WI38 (cell line): ENCODE data around the gene COX5A.
"Not testable (repeated sequence)": the region's sequence is repeated elsewhere in the genome, so short reads cannot be mapped to it uniquely, and the experiment has no call there.

Experiments
- H3K4me3 ChIP-seq: 2 replicates; pipeline ENCODE4 v1.5.1; 2011; ENCODE audit warnings: low read depth, mild to moderate bottlenecking, control low read depth, low read length
- TF ChIP-seq, protein P1 (sequence below): IDR thresholded peaks from 2 replicates; pipeline ENCODE4 v1.5.1; 2012; ENCODE audit warnings: low read depth, mild to moderate bottlenecking, control low read depth, low read length

Gene COX5A

GRCh38 chr15:74933573-74933972 lies 4.3 kb downstream of the COX5A start:
- H3K4me3 ChIP-seq = no peak overlapping the region
- TF ChIP-seq, protein P1, sequence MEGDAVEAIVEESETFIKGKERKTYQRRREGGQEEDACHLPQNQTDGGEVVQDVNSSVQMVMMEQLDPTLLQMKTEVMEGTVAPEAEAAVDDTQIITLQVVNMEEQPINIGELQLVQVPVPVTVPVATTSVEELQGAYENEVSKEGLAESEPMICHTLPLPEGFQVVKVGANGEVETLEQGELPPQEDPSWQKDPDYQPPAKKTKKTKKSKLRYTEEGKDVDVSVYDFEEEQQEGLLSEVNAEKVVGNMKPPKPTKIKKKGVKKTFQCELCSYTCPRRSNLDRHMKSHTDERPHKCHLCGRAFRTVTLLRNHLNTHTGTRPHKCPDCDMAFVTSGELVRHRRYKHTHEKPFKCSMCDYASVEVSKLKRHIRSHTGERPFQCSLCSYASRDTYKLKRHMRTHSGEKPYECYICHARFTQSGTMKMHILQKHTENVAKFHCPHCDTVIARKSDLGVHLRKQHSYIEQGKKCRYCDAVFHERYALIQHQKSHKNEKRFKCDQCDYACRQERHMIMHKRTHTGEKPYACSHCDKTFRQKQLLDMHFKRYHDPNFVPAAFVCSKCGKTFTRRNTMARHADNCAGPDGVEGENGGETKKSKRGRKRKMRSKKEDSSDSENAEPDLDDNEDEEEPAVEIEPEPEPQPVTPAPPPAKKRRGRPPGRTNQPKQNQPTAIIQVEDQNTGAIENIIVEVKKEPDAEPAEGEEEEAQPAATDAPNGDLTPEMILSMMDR = no peak

- TF ChIP-seq, protein P1 = no peak
- H3K4me3 ChIP-seq = no peak overlapping the region
Measured at GRCh38 chr15:74928771-74929198, 9.1 kb downstream of the COX5A start.

DNA sequence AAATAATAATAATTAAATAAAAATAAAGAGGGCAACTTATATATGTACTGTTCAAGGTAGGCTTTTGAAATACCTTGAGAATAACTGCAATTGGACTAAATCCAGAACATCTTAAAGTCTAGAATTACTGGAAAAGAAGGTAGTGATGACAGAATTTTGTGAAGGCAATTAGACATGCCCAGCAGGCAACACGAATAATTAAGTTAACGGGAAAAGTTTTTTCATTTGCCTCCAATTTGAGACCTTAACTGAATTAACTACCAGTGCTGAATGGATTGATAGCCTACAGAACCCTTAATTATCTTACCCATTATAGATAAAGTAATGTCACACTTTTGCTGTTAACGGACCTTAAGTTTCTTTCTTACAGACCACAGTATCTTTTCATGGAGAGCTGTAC lies 13.3 kb downstream of the COX5A start:
- TF ChIP-seq, protein P1 = no peak
- H3K4me3 ChIP-seq = no peak overlapping the region

- TF ChIP-seq, protein P1 = no peak
- no peak overlapping the region for H3K4me3 ChIP-seq
Measured at GRCh38 chr15:74920456-74920855, 17.4 kb downstream of the COX5A start.

- TF ChIP-seq, protein P1 = no peak
- H3K4me3 ChIP-seq = no peak overlapping the region
Measured at GRCh38 chr15:74917676-74918075, 20.2 kb downstream of the COX5A start.

GRCh38 chr15:74913799-74914198 lies 24.1 kb downstream of the COX5A start:
- H3K4me3 ChIP-seq = not testable (repeated sequence)

DNA sequence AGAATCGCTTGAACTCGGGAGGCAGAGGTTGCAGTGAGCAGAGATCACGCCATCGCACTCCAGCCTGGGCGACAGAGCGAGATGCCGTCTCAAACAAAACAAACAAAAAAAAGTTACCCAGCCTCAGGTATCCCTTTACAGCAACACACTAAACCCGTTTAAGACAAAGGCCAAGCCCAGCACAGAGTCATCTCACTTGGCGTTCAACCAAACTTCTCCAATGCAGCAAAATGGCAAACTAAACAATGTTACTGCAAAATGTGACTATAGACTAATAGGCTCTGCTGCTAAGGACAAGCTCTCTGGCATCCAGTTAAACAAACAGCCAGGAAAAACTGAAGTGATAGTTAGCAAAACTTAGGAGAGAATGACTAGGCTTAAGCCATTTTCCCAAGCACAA lies 24.8 kb downstream of the COX5A start:
- TF ChIP-seq, protein P1 = no peak
- H3K4me3 ChIP-seq = no peak overlapping the region

DNA sequence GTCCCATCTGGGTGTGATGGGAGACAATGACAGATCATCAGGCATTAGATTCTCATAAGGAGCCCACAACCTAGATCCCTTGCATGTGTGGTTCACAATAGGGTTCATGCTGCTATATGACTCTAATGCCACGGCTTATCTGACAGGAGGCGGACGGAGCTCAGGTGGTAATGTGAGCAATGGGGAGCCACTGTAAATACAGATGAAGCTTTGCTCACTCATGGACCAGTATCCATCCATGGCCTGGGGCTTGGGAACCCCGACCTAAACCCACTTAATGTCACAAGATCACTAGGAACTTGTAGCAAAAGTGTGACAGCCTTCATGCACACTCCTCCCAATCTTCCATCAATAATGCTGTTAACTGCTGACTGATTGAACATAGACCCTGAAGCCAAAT lies 29.2 kb downstream of the COX5A start:
- TF ChIP-seq, protein P1 = no peak
- H3K4me3 ChIP-seq = no peak overlapping the region
